Ovary (tissue), 9 donors: ENCODE results near the gene NCOA5. TPM values are rescaled to one million over a fixed set of nuclear protein-coding genes. Genes with fewer than 3 reads are reported as not detected.

ENCODE experiments used
- DNase-seq, 5 donors: peaks; one replicate each; pipeline ENCODE4 v3.0.0-alpha.2; 2019 to 2020
- H3K27ac ChIP-seq, 2 donors: fragments of 200-600 bp; one replicate each; pipeline versions ENCODE4 v1.5.1 to v1.8.0; 2019 to 2022
- H3K27me3 ChIP-seq: fragments of 200-600 bp; one replicate; pipeline ENCODE4 v1.8.0; 2022
- H3K36me3 ChIP-seq: fragments of 200-600 bp; sonication (generic); one replicate; pipeline ENCODE4 v1.5.1; 2019
- H3K4me1 ChIP-seq: one replicate; pipeline ENCODE4 v1.8.1; 2013; ENCODE audit warnings: mild to moderate bottlenecking, moderate library complexity; ENCODE audit not compliant: insufficient read depth
- H3K4me3 ChIP-seq: fragments of 200-600 bp; sonication (generic); one replicate; pipeline ENCODE4 v1.5.1; 2017
- H3K9me3 ChIP-seq, 2 donors: fragments of 200-600 bp in 1 of 2; sonication (generic) in 1 of 2; one replicate each; pipeline versions ENCODE4 v1.5.1 to v1.8.1; 2013 to 2019; ENCODE audit warnings: mild to moderate bottlenecking in 1 of 2, moderate library complexity in 1 of 2
- EP300 ChIP-seq: sonication (generic); formaldehyde crosslinking; IDR thresholded peaks from one replicate; pipeline ENCODE4 v1.6.1; 2017; ENCODE audit warnings: antibody characterized with exemption
- POLR2A ChIP-seq: fragments of 450-650 bp; IDR thresholded peaks from one replicate; pipeline ENCODE4 v1.6.1; 2017; ENCODE audit warnings: antibody characterized with exemption, mild to moderate bottlenecking, moderate library complexity
- WGBS, 3 donors: extraction: QIAGEN DNeasy Blood & Tissue Kit in 1 of 3; methylation state at CpG; one replicate each; pipeline versions ENCODE4 v1.1.5 to v1.1.7; 2013 to 2017; 5-methylcytosine and 5-hydroxymethylcytosine counted together
- intact Hi-C, 4 donors: fragments of 100-400 bp; cut with DNase I; formaldehyde crosslinking; loops; one replicate each; pipeline versions ENCODE4 v1.11.0 to v1.15.1; 2022 to 2023
- polyA plus RNA-seq, 2 donors: library from polyadenylated mRNA; stranded (reverse); fragments of 200-250 nt in 1 of 2; fragments of 350-450 nt in 1 of 2; fragmentation: Illumina TruSeq in 1 of 2; extraction: RNeasy Lipid Tissue Mini Kit (QIAGEN cat#74804) in 1 of 2; gene quantifications; one replicate each; pipeline ENCODE4 v1.2.3, GENCODE V29; 2013 to 2014
- total RNA-seq, 7 donors: library from RNA; depleted of rRNA in 2 of 7; stranded (reverse); fragments of >200 nt in 2 of 7; fragmentation: NEBNext Ultra II Directional in 3 of 7; extraction: Animal tissue kit (Norgen Biotek cat#: 25700) in 3 of 7; gene quantifications; one replicate each; pipeline versions ENCODE4 v1.1.0 to v1.2.4, GENCODE V29; 2016 to 2023
- TF ChIP-seq, protein P1 (sequence below), 3 donors: fragments of 450-650 bp in 2 of 3; fragments of 200-600 bp in 1 of 3; IDR thresholded peaks; one replicate each; pipeline versions ENCODE4 v1.5.1 to v1.8.0; 2016 to 2022; ENCODE audit warnings: antibody characterized with exemption in 3 of 3, mild to moderate bottlenecking in 1 of 3
- donor health status: DM: no; HTN: no; CAD: no; lungs with moderate emphysema.
- donor health status: DM: no; HTN: no; CAD: no.
- donor health status: Bipolar disorder and iron deficiency.
- donor health status: DM: yes; HTN: yes; CAD: no.
- donor health status: DM: no; HTN: no; CAD: no.
- donor health status: DM: yes; HTN: yes; CAD: no.

Gene NCOA5
- total and polyA plus RNA-seq, 9 donors = 27.6 to 51.1 (median 35.6) TPM

- Histone ChIP-seq H3K4me1 (peaks cover 20% of the 10 kb centered on the region), H3K36me3 (no peaks in the 10 kb centered on the region), H3K27me3 (no peaks in the 10 kb centered on the region), H3K27ac (no peak overlapping the region), H3K9me3 (no peaks in the 10 kb centered on the region), H3K4me3 (no peak overlapping the region)
- intact Hi-C loops = loop anchor here in 2 of 4 donors (10.0 kb wide), 2 partner anchors 108 to 288 kb away; partner anchors contain the start of genes DNTTIP1 (in 1 of the 2), WFDC3 (in 1 of the 2) and ZNF335 (in 1 of the 2)
- WGBS, 3 donors = 67 to 69% (median 67%) methylated on average over 6 of the region's 6 CpGs
- DNase-seq = no peak
- TF ChIP-seq, protein P1, sequence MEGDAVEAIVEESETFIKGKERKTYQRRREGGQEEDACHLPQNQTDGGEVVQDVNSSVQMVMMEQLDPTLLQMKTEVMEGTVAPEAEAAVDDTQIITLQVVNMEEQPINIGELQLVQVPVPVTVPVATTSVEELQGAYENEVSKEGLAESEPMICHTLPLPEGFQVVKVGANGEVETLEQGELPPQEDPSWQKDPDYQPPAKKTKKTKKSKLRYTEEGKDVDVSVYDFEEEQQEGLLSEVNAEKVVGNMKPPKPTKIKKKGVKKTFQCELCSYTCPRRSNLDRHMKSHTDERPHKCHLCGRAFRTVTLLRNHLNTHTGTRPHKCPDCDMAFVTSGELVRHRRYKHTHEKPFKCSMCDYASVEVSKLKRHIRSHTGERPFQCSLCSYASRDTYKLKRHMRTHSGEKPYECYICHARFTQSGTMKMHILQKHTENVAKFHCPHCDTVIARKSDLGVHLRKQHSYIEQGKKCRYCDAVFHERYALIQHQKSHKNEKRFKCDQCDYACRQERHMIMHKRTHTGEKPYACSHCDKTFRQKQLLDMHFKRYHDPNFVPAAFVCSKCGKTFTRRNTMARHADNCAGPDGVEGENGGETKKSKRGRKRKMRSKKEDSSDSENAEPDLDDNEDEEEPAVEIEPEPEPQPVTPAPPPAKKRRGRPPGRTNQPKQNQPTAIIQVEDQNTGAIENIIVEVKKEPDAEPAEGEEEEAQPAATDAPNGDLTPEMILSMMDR (IDR thresholded peaks at IDR 0.05) = no peak
- TF ChIP-seq POLR2A (no peak), EP300 (no peak)
These were observed 6.7 kb downstream of the NCOA5 start for GRCh38 chr20:46083101-46083500.

DNA sequence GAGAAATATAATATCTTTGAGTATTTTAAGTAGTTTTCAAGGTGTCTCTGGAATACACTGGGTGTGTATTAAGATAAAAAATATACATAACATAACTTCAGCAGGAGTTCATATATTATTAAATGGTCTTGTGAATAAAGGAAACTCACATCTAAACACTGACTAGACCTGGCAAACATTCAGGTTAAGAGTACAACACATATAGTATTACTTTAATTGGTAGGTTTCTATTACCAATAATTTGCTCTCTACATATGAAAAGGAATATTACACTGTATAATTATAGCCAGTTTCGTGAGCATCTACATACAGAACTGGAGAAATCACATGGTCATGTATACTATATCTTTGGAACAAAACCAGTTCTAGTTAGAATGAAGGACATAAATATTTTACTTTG is 8.7 kb downstream of the NCOA5 start:
- TF ChIP-seq POLR2A (no peak), EP300 (no peak)
- TF ChIP-seq, protein P1 (IDR thresholded peaks at IDR 0.05) = no peak
- Histone ChIP-seq H3K9me3 (no peaks in the 10 kb centered on the region), H3K4me1 (peaks cover 15% of the 10 kb centered on the region), H3K4me3 (no peak overlapping the region), H3K27ac (no peak overlapping the region), H3K36me3 (no peaks in the 10 kb centered on the region), H3K27me3 (no peaks in the 10 kb centered on the region)
- WGBS, 3 donors = 88 to 97% (median 95%) methylated on average over 1 of the region's 1 CpG
- intact Hi-C loops = loop anchor here in 2 of 4 donors (10.0 kb wide), 2 partner anchors 106 to 286 kb away; partner anchors contain the start of genes DNTTIP1 (in 1 of the 2), WFDC3 (in 1 of the 2) and ZNF335 (in 1 of the 2)
- DNase-seq = no peak

DNA sequence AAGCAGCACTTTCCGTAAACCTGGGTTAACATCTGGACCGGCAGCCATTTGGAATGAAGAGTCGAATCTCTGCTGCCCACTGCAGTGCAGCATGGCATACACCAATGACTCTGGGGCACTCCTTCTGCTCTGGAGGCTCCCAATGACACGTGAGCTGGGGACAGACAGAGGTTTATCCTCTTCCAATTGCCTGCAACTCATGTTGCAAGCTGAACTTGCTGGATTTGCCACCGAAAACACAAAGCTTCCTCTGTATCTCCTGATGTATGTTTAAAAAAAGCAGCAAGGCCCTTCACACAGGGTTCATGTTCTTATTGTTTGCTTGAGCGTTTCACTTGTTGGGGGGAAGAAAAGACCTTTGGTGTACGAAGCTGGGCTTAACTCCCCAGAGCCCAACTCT is 10.8 kb downstream of the NCOA5 start:
- intact Hi-C loops = no loop called here
- TF ChIP-seq, protein P1 (IDR thresholded peaks at IDR 0.05) = no peak
- TF ChIP-seq POLR2A (no peak), EP300 (no peak)
- no peaks in the 10 kb centered on the region for H3K36me3 ChIP-seq
- no peak for DNase-seq
- H3K27me3 ChIP-seq = no peaks in the 10 kb centered on the region
- no peak overlapping the region for H3K4me3 ChIP-seq
- 15 to 46% (median 17%) methylated on average over 7 of the region's 7 CpGs for WGBS, 3 donors
- no peak overlapping the region for H3K27ac ChIP-seq
- H3K4me1 ChIP-seq = peaks cover 9% of the 10 kb centered on the region
- H3K9me3 ChIP-seq = no peaks in the 10 kb centered on the region

DNA sequence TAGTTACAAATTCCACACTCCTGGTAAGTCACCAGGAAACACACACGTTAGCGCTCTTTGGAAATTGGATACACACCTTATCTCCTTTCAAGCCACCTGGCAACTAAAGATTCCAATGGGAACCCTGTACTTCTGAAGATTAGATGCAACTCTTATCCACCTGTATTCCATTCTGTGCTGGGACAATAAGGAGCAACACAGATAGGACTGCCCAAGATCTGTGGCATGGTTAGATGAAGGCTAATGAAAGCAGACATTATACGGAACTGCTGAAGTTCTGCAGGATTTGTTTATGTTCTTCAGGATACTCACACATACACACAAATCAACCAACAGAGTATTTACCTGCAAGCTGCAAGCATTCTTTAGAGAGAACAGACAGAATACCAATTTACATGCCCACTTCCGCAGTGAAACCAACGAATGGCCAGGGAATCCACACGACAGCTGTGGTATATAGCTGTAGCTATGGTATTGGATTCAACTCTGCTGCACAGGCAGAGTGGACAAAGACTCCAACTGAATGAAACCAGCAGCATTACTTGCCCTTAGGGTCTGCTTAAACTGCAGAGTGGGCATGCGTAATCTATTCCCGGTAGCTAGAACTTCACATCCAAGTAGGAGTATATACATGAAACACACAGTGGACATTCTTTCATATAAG is 12.0 kb downstream of the NCOA5 start:
- DNase-seq = no peak
- TF ChIP-seq, protein P1 (IDR thresholded peaks at IDR 0.05) = no peak
- TF ChIP-seq POLR2A = no peak
- no peak for TF ChIP-seq EP300
- Histone ChIP-seq H3K27me3 (no peaks in the 10 kb centered on the region), H3K27ac (no peak overlapping the region), H3K4me1 (peaks cover 10% of the 10 kb centered on the region), H3K4me3 (no peak overlapping the region), H3K9me3 (no peaks in the 10 kb centered on the region), H3K36me3 (no peaks in the 10 kb centered on the region)
- WGBS, 3 donors = 91 to 94% (median 92%) methylated on average over 8 of the region's 8 CpGs
- intact Hi-C loops = no loop called here
